Adrenal gland (tissue), 5 donors: ENCODE results near the gene INPP5A.

ENCODE experiments used
- POLR2A ChIP-seq, 2 donors: fragments of 450-650 bp; IDR thresholded peaks; one replicate each; pipeline ENCODE4 v1.6.1; 2017; ENCODE audit warnings: antibody characterized with exemption in 2 of 2, mild to moderate bottlenecking in 2 of 2, moderate library complexity in 1 of 2
- TF ChIP-seq, protein P1 (sequence below), 6 experiments: fragments of 450-650 bp in 4 of 6; fragments of 200-600 bp in 2 of 6; sonication (generic) in 1 of 6; IDR thresholded peaks; 1 replicate in 5 of 6; 2 replicates in 1 of 6; pipeline versions ENCODE4 v1.5.1 to v1.8.0; 2016 to 2021; ENCODE audit warnings: antibody characterized with exemption in 6 of 6, mild to moderate bottlenecking in 2 of 6, moderate library complexity in 1 of 6
- donor health status: DM: no; HTN: no; CAD: no.

DNA sequence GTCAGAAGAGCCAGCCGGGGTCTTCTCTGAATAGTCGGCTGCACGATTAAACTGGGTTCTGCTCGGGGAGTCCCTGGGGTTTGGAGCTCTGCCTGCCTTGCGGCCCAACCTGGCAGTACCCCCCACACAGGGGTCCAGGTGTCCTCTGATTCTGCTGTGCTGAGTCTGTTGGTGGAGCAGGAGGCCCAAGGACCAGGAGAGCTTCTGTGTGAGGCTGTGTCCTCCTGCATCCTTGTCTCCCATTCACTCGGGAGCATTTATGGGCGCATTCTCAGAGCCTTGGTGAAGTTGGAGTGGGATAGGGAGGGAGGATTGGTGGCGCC is 14.2 kb downstream of the INPP5A start:
- TF ChIP-seq, protein P1, sequence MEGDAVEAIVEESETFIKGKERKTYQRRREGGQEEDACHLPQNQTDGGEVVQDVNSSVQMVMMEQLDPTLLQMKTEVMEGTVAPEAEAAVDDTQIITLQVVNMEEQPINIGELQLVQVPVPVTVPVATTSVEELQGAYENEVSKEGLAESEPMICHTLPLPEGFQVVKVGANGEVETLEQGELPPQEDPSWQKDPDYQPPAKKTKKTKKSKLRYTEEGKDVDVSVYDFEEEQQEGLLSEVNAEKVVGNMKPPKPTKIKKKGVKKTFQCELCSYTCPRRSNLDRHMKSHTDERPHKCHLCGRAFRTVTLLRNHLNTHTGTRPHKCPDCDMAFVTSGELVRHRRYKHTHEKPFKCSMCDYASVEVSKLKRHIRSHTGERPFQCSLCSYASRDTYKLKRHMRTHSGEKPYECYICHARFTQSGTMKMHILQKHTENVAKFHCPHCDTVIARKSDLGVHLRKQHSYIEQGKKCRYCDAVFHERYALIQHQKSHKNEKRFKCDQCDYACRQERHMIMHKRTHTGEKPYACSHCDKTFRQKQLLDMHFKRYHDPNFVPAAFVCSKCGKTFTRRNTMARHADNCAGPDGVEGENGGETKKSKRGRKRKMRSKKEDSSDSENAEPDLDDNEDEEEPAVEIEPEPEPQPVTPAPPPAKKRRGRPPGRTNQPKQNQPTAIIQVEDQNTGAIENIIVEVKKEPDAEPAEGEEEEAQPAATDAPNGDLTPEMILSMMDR (IDR thresholded peaks at IDR 0.05), result no peak
- TF ChIP-seq POLR2A (IDR thresholded peaks at IDR 0.05), result no peak
